Neutrophil (primary cell): Measurements from ENCODE around the gene MCTP2.

ENCODE experiments used
- H3K27ac ChIP-seq: fragments of 200-600 bp; sonication (generic); 2 replicates; pipeline ENCODE4 v1.5.1; 2016; ENCODE audit warnings: mild to moderate bottlenecking, moderate library complexity
- H3K27me3 ChIP-seq: fragments of 200-600 bp; sonication (generic); 2 replicates; pipeline ENCODE4 v1.6.0; 2016; ENCODE audit warnings: mild to moderate bottlenecking
- H3K36me3 ChIP-seq: fragments of 200-600 bp; sonication (generic); 2 replicates; pipeline ENCODE4 v1.5.1; 2017
- H3K4me1 ChIP-seq, 2 experiments: fragments of 200-600 bp in 1 of 2; sonication (generic) in 1 of 2; 1 replicate in 1 of 2; 2 replicates in 1 of 2; pipeline versions ENCODE4 v1.5.1 to v1.6.1; 2013 to 2016; ENCODE audit warnings: low read depth in 1 of 2, low read length in 1 of 2, mild to moderate bottlenecking in 1 of 2, moderate library complexity in 1 of 2; ENCODE audit not compliant: control insufficient read depth in 1 of 2, insufficient read depth in 1 of 2
- H3K4me3 ChIP-seq, 2 experiments: fragments of 200-600 bp in 1 of 2; sonication (generic) in 1 of 2; 1 replicate in 1 of 2; 2 replicates in 1 of 2; pipeline ENCODE4 v1.5.1; 2013 to 2016; ENCODE audit warnings: low read depth in 1 of 2, low read length in 1 of 2, mild to moderate bottlenecking in 1 of 2, moderate library complexity in 1 of 2
- H3K9me3 ChIP-seq: fragments of 200-600 bp; sonication (generic); 2 replicates; pipeline ENCODE4 v1.5.1; 2016
- TF ChIP-seq, protein P1 (sequence below): fragments of 200-600 bp; sonication (generic); IDR thresholded peaks from 2 replicates; pipeline ENCODE4 v1.5.1; 2016; ENCODE audit warnings: antibody characterized with exemption

The MCTP2 gene

DNA sequence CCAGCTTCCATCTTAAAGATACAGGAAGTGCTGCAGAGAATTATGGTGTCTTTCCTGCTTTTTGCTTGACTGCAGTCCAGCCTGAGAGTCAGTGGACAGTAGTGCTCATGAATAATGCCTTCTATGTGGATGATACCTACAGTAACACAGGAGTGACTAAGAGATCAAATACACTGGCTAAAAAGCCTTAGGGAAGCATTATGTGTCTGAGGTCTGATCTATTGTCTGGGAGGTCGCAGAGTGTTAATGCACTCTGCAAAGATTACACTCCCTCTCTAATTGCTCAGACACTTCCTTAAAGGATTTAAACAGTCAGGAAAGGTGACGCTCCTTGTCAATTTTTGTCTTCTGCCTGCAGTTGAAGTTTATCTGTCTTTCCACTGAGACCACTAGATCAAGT is 183.6 kb downstream of the MCTP2 start:
- Histone ChIP-seq H3K36me3 (peaks cover 78% of the 10 kb centered on the region), H3K4me1 (no peaks in the 10 kb centered on the region), H3K9me3 (no peaks in the 10 kb centered on the region), H3K27me3 (no peaks in the 10 kb centered on the region), H3K27ac (no peak overlapping the region), H3K4me3 (no peak overlapping the region)
- TF ChIP-seq, protein P1, sequence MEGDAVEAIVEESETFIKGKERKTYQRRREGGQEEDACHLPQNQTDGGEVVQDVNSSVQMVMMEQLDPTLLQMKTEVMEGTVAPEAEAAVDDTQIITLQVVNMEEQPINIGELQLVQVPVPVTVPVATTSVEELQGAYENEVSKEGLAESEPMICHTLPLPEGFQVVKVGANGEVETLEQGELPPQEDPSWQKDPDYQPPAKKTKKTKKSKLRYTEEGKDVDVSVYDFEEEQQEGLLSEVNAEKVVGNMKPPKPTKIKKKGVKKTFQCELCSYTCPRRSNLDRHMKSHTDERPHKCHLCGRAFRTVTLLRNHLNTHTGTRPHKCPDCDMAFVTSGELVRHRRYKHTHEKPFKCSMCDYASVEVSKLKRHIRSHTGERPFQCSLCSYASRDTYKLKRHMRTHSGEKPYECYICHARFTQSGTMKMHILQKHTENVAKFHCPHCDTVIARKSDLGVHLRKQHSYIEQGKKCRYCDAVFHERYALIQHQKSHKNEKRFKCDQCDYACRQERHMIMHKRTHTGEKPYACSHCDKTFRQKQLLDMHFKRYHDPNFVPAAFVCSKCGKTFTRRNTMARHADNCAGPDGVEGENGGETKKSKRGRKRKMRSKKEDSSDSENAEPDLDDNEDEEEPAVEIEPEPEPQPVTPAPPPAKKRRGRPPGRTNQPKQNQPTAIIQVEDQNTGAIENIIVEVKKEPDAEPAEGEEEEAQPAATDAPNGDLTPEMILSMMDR: no peak

DNA sequence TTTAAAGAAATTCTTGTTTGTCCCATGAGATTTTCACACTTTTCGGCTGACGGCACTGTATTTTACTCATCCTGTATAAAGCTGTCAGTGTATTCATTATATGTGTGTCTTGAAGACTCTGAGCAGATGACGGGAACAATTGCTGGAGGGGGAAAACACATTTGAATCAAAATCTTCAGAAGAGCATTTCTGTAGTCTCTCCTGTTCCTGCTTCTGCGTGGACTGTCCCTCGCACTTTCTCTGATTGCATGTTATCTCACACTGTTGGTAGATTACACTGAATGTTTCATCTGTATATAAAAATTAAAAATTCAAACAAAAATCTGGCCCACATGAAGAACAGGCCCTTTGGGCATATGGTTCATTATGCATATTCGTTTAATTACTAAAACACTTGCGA is 184.9 kb downstream of the MCTP2 start:
- Histone ChIP-seq H3K4me3 (no peak overlapping the region), H3K27me3 (no peaks in the 10 kb centered on the region), H3K9me3 (no peaks in the 10 kb centered on the region), H3K36me3 (peaks cover 78% of the 10 kb centered on the region), H3K4me1 (no peaks in the 10 kb centered on the region), H3K27ac (no peak overlapping the region)
- TF ChIP-seq, protein P1: no peak

DNA sequence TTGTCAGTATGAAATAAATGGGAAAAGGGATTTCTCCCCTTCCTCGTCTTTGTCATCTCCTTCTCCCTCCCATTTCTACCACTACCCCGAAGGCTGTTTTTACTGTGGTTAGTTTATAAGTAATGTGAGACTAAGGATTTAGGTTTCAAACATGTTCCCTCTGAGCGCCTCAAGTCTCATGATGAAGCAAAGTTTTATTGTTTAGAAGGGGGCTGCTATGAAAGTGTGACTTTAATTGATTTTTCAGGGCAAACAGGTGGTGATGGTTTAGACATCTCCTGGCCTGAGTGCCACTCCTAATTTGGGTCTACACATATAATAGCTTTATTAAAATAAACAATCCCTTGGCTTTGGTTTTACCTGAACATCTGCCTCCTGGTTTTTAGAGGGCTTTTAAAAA is 185.5 kb downstream of the MCTP2 start:
- Histone ChIP-seq H3K4me1 (no peaks in the 10 kb centered on the region), H3K27ac (no peak overlapping the region), H3K4me3 (no peak overlapping the region), H3K9me3 (no peaks in the 10 kb centered on the region), H3K27me3 (no peaks in the 10 kb centered on the region), H3K36me3 (peaks cover 80% of the 10 kb centered on the region)
- TF ChIP-seq, protein P1: no peak

DNA sequence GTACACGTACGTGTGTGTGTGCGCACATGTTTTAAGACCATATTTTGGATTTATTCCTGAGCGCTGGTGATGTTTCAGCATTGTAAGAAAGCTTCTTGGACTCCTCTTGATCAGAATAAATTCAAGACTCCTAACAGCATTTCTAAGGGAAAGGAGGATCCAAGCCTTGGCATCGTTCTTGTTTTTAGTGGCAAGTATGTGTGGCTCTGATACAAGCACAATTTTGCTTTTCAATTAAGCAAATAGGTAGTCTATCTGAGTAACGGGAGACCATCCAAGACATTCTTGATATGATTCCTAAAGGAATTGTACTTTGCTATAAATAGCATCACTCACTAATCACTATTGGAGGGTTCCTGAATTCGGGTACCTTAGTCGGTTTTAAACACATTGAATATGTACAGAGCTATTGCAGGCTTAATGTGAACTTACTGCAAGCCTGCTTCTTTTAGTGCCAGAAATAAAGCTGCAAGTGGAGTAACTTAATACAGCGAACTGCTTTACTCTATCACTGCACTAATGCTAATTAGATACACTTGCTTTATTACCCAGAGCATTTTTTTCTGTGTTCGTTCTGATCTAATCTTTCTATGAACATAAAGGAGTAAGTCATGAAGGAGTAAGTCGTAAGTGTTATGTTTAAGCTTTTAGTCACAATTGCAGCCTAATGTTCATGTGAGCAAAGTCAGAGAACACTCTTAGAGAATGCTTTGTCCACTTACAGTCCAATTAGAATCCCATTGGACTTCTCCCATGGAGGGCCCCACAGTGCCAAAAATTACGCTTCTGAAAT is 186.3 kb downstream of the MCTP2 start:
- TF ChIP-seq, protein P1: no peak
- Histone ChIP-seq H3K27ac (no peak overlapping the region), H3K4me3 (no peak overlapping the region), H3K9me3 (no peaks in the 10 kb centered on the region), H3K4me1 (no peaks in the 10 kb centered on the region), H3K27me3 (no peaks in the 10 kb centered on the region), H3K36me3 (peaks cover 72% of the 10 kb centered on the region)

DNA sequence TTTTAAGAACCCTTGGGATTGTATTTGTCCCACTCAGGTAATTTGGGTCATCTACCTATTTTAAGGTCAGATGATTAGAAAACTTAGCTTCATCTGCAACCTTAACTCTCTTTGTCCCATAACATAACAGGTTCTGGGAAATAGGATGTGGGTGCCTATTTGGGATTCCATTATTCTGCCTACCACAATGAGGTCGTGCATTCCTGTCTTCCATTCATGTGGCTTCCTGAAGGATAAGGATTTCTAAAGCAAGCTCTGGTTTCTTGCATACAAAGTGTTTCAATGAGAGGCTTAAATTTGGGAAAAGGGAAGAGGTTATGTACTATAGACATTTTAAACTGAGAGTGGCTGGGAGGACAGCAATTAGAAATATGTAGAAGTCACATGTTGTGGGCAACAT is 190.3 kb downstream of the MCTP2 start:
- Histone ChIP-seq H3K4me3 (no peak overlapping the region), H3K27ac (no peak overlapping the region), H3K4me1 (no peaks in the 10 kb centered on the region), H3K27me3 (no peaks in the 10 kb centered on the region), H3K9me3 (no peaks in the 10 kb centered on the region), H3K36me3 (peaks cover 50% of the 10 kb centered on the region)
- TF ChIP-seq, protein P1: no peak
